Transverse colon (tissue), 4 donors: ENCODE data around the gene SDCCAG8. TPM values are rescaled to one million over a fixed set of nuclear protein-coding genes. Genes with fewer than 3 reads are reported as not detected.

Experiments used
- DNase-seq: peaks from one replicate; pipeline ENCODE4 v3.0.0-alpha.2; 2019
- H3K27ac ChIP-seq, 4 donors: fragments of 200-600 bp; sonication (generic); 2 replicates each; pipeline ENCODE4 v1.5.1; 2016 to 2018; ENCODE audit warnings: inconsistent platforms in 4 of 4
- H3K27me3 ChIP-seq: fragments of 200-600 bp; sonication (generic); 2 replicates; pipeline ENCODE4 v1.5.1; 2017; ENCODE audit warnings: inconsistent platforms
- H3K36me3 ChIP-seq, 4 donors: fragments of 200-600 bp; sonication (generic); 2 replicates each; pipeline ENCODE4 v1.5.1; 2017 to 2019; ENCODE audit warnings: inconsistent platforms in 4 of 4
- H3K4me1 ChIP-seq, 4 donors: fragments of 200-600 bp; sonication (generic); 2 replicates each; pipeline ENCODE4 v1.5.1; 2017 to 2020; ENCODE audit warnings: inconsistent platforms in 4 of 4
- H3K4me3 ChIP-seq, 4 donors: fragments of 200-600 bp; sonication (generic); 1 replicate in 1 of 4; 2 replicates in 3 of 4; pipeline versions ENCODE4 v1.5.1 to v1.6.1; 2017 to 2019; ENCODE audit warnings: inconsistent platforms in 4 of 4
- H3K9me3 ChIP-seq, 2 donors: fragments of 200-600 bp; sonication (generic); 2 replicates each; pipeline ENCODE4 v1.5.1; 2017 to 2019; ENCODE audit warnings: inconsistent platforms in 2 of 2
- EP300 ChIP-seq: sonication (generic); formaldehyde crosslinking; IDR thresholded peaks from one replicate; pipeline ENCODE4 v1.6.1; 2017; ENCODE audit warnings: antibody characterized with exemption, low read depth
- POLR2A ChIP-seq: fragments of 450-650 bp; IDR thresholded peaks from one replicate; pipeline ENCODE4 v1.6.1; 2016; ENCODE audit warnings: antibody characterized with exemption, mild to moderate bottlenecking, moderate library complexity
- POLR2AphosphoS5 ChIP-seq, 3 donors: sonication (generic); formaldehyde crosslinking; IDR thresholded peaks; one replicate each; pipeline ENCODE4 v1.6.1; 2016; ENCODE audit warnings: antibody characterized with exemption in 3 of 3
- WGBS, 2 donors: methylation state at CpG; one replicate each; pipeline ENCODE4 v1.1.5; 2018; ENCODE audit warnings: low coverage in 1 of 2; 5-methylcytosine and 5-hydroxymethylcytosine counted together
- in situ Hi-C, 4 donors: fragments of 200-750 bp; cut with MboI; loops; one replicate each; pipeline versions ENCODE4 v1.15.0 to v1.15.1; 2017; ENCODE audit warnings: low sequenced_read_pairs in 3 of 4, low pct_ligation_motif_present in 1 of 4, low pct_unique_long_range_greater_than_20kb in 1 of 4
- intact Hi-C: fragments of 100-400 bp; cut with DNase I; formaldehyde crosslinking; loops from one replicate; pipeline ENCODE4 v1.15.1; 2023; ENCODE audit warnings: low total_unique reads
- total RNA-seq, 4 donors: library from RNA; depleted of rRNA; stranded (reverse); fragments of >200 nt; gene quantifications; one replicate each; pipeline ENCODE4 v1.1.0, GENCODE V29; 2016
- TF ChIP-seq, protein P1 (sequence below), 5 experiments: fragments of 200-600 bp in 3 of 5; fragments of 450-650 bp in 2 of 5; sonication (generic) in 3 of 5; IDR thresholded peaks; 1 replicate in 2 of 5; 2 replicates in 3 of 5; pipeline ENCODE4 v1.5.1; 2016 to 2017; ENCODE audit warnings: antibody characterized with exemption in 5 of 5, inconsistent platforms in 3 of 5, mild to moderate bottlenecking in 2 of 5, moderate library complexity in 1 of 5

The SDCCAG8 gene
- total RNA-seq, 4 donors from 2014 or later, result 28.8 to 101 (median 42.5) TPM

DNA sequence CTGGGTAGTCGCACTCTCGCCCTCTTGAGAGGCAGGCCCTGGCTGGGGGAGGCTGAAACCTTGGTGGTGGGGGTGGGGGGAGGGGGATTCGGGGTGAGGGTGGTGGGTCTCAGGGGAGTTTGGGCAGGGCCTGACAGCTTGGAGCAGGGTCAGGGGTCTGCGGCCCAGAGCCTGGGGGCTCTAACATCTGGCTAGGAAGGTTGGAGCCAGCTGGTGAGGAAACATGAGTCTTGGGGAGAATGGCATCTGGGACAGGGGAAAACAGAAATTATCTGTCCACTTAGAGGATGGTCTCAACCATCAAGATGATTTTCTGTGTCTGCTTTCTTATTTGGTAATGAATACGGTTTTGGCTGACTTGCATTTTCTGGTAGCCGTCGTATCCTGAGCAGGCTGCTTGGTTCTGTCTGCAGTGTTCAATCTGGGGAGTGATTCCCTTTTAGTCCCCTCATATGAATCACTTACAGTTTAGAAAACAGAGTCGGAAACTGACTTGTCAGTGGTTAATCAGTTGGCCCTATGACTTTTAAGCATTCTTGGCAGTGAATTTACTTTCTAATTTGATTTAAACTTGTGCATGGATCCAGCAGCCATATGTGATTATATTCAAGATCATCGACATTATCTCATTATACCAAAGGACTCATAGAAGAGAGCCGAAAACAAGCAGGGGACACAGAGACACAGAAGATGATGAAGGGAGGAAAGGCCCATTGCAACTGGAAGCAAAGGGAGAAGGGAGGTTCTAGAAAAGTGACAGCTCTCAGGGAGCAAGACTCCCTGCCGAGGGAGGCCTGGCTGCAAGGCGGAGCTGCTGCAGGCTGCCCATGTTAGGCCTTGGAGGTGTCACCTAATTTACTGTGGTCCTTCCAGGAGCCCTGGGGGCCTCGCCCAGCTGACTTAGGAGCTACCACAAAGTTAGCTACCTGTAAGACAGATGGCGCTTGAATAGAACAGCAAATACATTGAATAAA, 237.6 kb downstream of the SDCCAG8 start:
- DNase-seq, result no peak
- in situ Hi-C loops, result no loop called here
- TF ChIP-seq, protein P1, sequence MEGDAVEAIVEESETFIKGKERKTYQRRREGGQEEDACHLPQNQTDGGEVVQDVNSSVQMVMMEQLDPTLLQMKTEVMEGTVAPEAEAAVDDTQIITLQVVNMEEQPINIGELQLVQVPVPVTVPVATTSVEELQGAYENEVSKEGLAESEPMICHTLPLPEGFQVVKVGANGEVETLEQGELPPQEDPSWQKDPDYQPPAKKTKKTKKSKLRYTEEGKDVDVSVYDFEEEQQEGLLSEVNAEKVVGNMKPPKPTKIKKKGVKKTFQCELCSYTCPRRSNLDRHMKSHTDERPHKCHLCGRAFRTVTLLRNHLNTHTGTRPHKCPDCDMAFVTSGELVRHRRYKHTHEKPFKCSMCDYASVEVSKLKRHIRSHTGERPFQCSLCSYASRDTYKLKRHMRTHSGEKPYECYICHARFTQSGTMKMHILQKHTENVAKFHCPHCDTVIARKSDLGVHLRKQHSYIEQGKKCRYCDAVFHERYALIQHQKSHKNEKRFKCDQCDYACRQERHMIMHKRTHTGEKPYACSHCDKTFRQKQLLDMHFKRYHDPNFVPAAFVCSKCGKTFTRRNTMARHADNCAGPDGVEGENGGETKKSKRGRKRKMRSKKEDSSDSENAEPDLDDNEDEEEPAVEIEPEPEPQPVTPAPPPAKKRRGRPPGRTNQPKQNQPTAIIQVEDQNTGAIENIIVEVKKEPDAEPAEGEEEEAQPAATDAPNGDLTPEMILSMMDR (IDR thresholded peaks at IDR 0.05), result no peak
- TF ChIP-seq POLR2AphosphoS5 (IDR thresholded peaks at IDR 0.05), result no peak
- no peak for TF ChIP-seq POLR2A
- no peak for TF ChIP-seq EP300
- Histone ChIP-seq H3K4me1 (peaks cover 0 to 6% (median 1%) of the 10 kb centered on the region in 4 donors), H3K9me3 (no peaks in the 10 kb centered on the region), H3K27me3 (no peaks in the 10 kb centered on the region), H3K27ac (no peak overlapping the region), H3K4me3 (no peak overlapping the region), H3K36me3 (no peaks in the 10 kb centered on the region)
- WGBS, 2 donors, result 69 to 93% methylated on average over 7 to 14 of the region's 14 CpGs
- intact Hi-C loops, result no loop called here

DNA sequence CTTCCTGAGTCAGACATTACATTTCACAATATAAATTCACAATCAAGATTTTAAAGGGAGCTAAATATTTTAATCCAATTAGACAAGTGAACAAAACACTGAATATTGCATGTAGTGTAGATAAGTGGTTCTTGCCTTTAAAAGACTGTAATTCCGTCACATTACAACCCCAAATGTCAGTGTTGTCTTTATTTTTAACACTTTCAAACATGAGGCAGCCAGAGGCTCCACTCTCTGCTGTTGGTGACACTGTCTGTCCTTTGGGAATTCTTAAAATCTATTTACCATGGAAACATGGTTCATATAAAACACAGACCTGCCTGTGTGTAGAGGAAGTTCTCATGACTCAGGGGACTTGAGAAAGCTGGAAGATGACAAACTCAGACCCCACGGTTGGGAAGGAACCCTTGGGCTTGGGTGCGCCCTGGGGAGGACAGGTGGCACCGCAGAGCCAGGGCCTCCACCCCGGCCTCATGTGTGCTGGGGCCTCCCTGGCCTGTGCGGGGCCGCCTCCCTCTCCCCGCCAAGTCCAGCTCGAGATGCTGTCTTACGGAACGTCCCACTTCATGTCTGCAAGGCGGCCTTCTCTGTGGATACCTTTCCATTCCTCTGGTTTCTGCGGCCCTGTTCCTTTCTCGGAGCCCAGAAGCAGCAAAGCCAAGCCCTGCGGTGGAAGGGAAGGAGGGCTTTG, 239.0 kb downstream of the SDCCAG8 start:
- 63 to 94% methylated on average over 1 to 15 of the region's 15 CpGs for WGBS, 2 donors
- peaks cover 0 to 6% (median 1%) of the 10 kb centered on the region in 4 donors for H3K4me1 ChIP-seq
- H3K27me3 ChIP-seq, result no peaks in the 10 kb centered on the region
- DNase-seq, result no peak
- H3K36me3 ChIP-seq, result no peaks in the 10 kb centered on the region
- peak overlapping the region in 3 of 4 donors; percentile 63 to 81 (median 75) for H3K27ac ChIP-seq
- H3K4me3 ChIP-seq, result no peak overlapping the region
- TF ChIP-seq EP300 (no peak), POLR2A (no peak), POLR2AphosphoS5 (IDR thresholded peaks at IDR 0.05) (no peak)
- TF ChIP-seq, protein P1 (IDR thresholded peaks at IDR 0.05), result no peak
- intact Hi-C loops, result no loop called here
- in situ Hi-C loops, result no loop called here
- H3K9me3 ChIP-seq, result no peaks in the 10 kb centered on the region

DNA sequence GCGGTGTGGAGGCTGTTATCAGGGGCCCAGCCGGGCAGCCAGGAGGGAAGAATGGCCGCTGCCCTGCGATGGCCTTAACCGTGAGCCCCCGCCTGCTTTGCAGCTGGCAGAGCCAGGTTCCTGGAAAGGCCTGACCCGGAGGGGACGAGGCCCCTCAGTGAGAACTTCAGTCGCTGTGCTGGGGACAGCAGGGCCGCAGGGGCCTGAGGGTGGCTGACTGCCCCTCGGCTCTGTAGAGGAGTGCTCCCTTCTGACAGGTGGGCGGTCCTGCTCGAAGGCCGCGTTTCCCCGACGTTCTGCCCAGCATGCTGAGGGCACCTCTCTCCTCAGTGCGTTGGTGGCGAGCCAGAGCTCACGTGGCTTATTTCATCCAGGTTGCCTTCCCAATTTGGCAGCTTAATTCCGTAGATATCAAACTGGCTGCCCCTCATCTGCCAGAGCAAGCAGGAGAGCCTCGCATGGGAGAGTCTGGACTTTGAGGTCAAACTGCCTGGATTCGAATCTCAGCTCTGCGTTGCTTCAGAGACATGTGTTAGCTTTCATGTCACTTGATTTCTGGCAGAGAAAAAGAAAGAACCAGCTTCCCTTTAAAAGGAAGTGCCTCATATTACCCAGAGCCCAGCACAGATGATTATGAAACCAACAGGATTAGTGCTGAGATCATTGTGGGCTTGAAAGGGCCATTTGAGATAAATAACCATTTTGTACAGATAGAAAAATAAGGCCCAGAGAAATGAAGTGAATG, 239.8 kb downstream of the SDCCAG8 start:
- H3K4me3 ChIP-seq, result no peak overlapping the region
- in situ Hi-C loops, result no loop called here

More for the DNA sequence above, 239.8 kb downstream of the SDCCAG8 start:
- Histone ChIP-seq H3K9me3 (no peaks in the 10 kb centered on the region), H3K36me3 (no peaks in the 10 kb centered on the region), H3K27ac (peak overlapping the region; percentile 50 to 81 (median 69)), H3K4me1 (peaks cover 0 to 6% (median 1%) of the 10 kb centered on the region in 4 donors), H3K27me3 (no peaks in the 10 kb centered on the region)
- intact Hi-C loops, result no loop called here
- no peak for DNase-seq
- WGBS, 2 donors, result 38 to 88% methylated on average over 2 to 21 of the region's 24 CpGs
- no peak for TF ChIP-seq EP300
- no peak for TF ChIP-seq POLR2AphosphoS5 (IDR thresholded peaks at IDR 0.05)
- TF ChIP-seq, protein P1 (IDR thresholded peaks at IDR 0.05), result no peak
